GM19455 (cell line): ENCODE measurements around the gene ZNF668.

Source experiments
- ATAC-seq: cut with Tn5 transposase; IDR thresholded peaks from one replicate; pipeline ENCODE4 v1.9.1; 2021; ENCODE audit not compliant: unreplicated experiment

ZNF668 gene

DNA sequence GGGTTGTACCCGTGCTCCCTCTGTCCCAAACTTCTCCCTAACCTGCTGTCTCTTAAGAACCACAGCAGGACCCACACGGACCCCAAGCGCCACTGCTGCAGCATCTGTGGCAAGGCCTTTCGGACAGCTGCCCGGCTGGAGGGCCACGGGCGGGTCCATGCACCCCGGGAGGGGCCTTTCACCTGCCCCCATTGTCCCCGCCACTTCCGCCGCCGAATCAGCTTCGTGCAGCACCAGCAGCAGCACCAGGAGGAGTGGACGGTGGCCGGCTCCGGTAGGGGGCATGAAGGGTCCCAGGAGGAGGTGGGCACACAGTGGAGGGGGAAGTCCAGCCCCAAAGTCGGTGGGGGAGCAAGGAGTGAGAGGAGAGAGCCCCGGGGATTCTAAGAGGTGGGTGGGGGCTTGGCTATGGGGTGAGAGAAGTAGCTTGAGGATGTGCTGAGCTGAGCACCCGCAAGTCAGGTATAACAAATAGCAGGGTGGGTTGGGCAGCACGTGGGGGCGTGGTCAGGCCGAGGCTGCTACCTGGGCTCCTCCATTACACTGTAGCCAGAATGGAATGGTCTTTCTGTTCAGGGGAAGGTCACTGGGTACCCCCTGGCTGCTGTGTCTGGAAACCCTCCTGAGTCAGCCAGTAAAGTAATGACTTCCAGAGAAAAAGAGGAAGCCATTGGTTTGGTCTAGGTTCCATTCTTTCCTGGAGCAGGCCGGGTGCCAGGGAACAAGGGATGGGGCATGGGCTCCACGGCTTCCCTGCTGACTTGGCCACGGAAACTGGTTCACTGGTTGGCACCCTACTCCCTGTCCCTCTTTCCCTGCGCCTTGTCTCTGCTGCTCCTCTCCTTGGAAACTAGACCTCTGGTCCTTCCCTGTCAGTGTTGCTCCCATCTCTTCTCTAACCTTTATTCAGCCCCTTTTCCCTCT, 7.7 kb upstream of the ZNF668 start:
- ATAC-seq, result no peak

- ATAC-seq, result no peak
These were observed 6.8 kb upstream of the ZNF668 start for GRCh38 chr16:31080756-31081419.

DNA sequence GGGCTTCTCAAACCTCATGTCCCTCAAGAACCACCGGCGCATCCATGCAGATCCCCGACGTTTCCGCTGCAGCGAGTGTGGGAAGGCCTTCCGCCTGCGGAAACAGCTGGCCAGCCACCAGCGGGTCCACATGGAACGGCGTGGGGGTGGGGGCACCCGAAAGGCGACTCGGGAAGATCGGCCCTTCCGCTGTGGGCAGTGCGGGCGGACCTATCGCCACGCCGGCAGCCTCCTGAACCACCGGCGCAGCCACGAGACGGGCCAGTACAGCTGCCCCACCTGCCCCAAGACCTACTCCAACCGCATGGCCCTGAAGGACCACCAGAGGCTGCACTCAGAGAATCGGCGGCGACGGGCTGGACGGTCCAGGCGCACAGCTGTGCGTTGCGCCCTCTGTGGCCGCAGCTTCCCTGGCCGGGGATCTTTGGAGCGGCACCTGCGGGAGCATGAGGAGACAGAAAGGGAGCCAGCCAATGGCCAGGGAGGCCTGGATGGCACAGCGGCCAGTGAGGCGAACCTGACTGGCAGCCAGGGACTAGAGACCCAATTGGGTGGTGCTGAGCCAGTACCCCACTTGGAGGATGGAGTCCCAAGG, 6.1 kb upstream of the ZNF668 start:
- ATAC-seq, result no peak

GRCh38 chr16:31079342-31079944, 5.4 kb upstream of the ZNF668 start:
- no peak for ATAC-seq

DNA sequence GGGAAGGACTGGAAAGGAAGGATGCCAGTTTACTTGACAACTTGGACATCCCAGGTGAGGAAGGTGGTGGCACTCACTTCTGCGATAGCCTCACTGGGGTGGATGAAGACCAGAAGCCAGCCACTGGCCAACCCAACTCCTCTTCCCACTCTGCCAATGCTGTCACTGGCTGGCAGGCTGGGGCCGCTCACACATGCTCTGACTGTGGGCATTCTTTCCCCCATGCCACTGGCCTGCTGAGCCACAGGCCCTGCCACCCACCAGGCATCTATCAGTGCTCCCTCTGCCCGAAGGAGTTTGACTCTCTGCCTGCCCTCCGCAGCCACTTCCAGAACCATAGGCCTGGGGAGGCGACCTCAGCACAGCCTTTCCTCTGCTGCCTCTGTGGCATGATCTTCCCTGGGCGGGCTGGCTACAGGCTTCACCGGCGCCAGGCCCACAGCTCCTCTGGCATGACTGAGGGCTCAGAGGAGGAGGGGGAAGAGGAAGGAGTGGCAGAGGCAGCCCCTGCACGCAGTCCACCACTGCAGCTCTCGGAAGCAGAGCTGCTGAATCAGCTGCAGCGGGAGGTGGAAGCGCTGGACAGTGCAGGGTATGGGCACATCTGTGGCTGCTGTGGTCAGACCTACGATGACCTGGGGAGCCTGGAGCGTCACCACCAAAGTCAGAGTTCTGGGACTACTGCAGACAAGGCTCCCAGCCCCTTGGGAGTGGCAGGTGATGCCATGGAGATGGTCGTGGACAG, 4.7 kb upstream of the ZNF668 start:
- no peak for ATAC-seq

GRCh38 chr16:31077592-31078396, 3.8 kb upstream of the ZNF668 start:
- no peak for ATAC-seq

- ATAC-seq, result no peak
These were observed 3.0 kb upstream of the ZNF668 start for GRCh38 chr16:31077024-31077423.

DNA sequence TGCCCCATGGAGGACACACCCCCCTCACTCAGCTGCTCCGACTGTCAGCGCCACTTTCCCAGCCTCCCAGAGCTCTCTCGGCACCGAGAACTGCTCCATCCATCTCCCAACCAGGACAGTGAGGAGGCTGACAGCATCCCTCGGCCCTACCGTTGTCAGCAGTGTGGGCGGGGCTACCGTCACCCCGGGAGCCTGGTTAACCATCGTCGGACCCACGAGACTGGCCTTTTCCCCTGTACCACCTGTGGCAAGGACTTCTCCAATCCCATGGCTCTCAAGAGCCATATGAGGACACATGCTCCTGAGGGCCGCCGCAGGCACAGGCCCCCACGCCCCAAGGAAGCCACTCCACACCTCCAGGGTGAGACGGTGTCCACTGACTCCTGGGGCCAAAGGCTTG, 2.3 kb upstream of the ZNF668 start:
- ATAC-seq, result no peak

GRCh38 chr16:31074814-31075183, 759 bp upstream of the ZNF668 start:
- ATAC-seq, result no peak

DNA sequence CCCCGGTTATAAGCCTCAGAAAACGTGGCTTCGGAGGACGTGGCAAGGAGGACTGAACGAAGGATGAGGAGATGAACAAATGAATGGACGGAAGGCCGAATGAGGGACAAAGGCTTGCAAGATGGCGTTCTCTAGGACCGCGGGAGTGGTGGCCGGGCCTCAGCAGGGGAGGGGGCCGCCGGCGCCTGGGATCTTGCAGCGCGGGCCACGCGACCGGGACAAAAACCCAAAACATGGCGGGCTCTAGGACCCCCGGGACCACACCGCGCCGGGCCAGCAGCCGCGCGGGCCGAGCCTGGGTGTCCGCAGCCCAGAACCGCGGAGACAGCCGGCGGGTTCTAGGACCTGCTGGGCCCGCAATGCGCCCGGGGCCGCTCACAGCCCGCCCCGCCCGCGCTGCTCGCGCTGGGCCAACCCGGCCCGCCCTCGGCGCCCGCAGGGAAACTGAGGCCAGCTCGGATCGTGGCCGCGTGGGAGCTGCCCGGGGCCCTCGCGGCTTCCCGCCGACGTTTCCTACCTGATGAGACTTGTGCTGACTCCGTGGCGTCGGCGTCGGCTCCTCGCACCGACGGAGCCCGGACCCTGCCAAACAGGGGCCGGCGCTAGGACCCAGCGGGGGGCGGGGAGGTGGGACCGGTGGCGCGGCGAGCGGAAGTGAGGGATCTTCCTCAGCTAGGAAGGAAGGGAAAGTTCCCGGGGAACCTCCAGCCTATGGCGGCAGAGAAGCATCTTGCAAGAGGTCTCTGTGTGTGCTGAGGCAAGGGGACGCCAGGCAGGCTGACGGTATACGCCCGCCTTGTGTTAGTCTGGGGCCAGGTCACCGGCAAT, 684 bp downstream of the ZNF668 start:
- peak; percentile 56 for ATAC-seq

GRCh38 chr16:31072540-31073141, 1.4 kb downstream of the ZNF668 start:
- ATAC-seq, result peak; percentile 2

DNA sequence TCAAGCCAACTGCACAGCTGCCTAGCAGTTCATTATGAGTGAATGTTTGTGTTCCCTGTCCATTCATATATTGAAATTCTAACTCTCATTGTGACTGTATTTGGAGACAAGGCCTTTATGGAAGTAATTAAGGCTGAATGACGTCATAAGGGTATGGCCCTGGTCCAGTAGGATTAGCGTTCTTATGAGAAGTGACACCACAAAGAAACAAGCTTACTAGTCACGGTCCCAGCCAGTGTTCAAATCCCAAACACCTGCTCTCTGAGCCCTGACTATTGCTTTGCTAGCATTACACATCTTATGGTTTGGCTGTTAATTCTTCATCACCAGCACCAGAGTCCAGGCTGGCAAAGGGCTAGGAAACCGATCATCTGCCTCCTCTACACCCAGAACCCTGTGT, 2.2 kb downstream of the ZNF668 start:
- no peak for ATAC-seq

DNA sequence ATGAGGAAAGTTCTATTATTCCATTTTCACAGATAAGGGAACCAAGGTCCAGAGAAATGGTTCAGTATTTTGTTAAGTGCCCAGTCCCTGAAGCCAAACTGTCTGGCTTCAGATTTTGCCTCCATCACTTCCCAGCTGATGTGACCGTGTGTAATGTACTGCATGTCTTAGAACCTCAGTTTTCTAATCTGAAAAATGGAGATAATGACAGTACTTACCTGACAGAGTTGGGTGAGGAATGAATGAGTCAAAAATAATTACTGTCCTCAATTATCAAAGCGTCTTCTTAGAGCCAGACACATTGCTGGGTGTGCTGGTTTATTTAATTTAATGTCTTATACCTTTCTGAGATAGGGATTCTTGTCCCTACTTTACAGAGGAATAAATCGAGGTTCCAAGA, 6.7 kb downstream of the ZNF668 start:
- no peak for ATAC-seq

GRCh38 chr16:31064882-31065461, 9.1 kb downstream of the ZNF668 start:
- ATAC-seq, result no peak

GRCh38 chr16:31063843-31064611, 10.0 kb downstream of the ZNF668 start:
- ATAC-seq, result no peak

GRCh38 chr16:31063495-31063842, 10.6 kb downstream of the ZNF668 start:
- no peak for ATAC-seq

GRCh38 chr16:31061813-31062440, 12.1 kb downstream of the ZNF668 start:
- no peak for ATAC-seq
